HepG2 (cell line): ENCODE results near the gene SLC4A11. TPM values are rescaled to one million over a fixed set of nuclear protein-coding genes. Genes with fewer than 3 reads are reported as not detected.

Experiments
- AKAP8 ChIP-seq: sonication (generic); formaldehyde crosslinking; IDR thresholded peaks from 2 replicates; pipeline ENCODE4 v1.5.1; 2020; ENCODE audit warnings: mild to moderate bottlenecking, missing genetic modification reagents
- CHD2 ChIP-seq: IDR thresholded peaks from 2 replicates; pipeline ENCODE4 v1.6.1; 2011; ENCODE audit warnings: low read depth, low read length, improper control_type of control experiment
- DDIT3 ChIP-seq: sonication (generic); formaldehyde crosslinking; IDR thresholded peaks from 2 replicates; pipeline ENCODE4 v1.4.0; 2020; ENCODE audit warnings: mild to moderate bottlenecking, missing genetic modification reagents
- GZF1 ChIP-seq: sonication (generic); formaldehyde crosslinking; IDR thresholded peaks from 2 replicates; pipeline ENCODE4 v1.5.1; 2020; ENCODE audit warnings: mild to moderate bottlenecking, missing genetic modification reagents
- KDM3A ChIP-seq: IDR thresholded peaks from 2 replicates; pipeline ENCODE4 v1.6.1; 2018; ENCODE audit warnings: low read depth, missing compliant biosample characterization
- MEIS2 ChIP-seq: sonication (generic); formaldehyde crosslinking; IDR thresholded peaks from 2 replicates; pipeline ENCODE4 v1.9.0; 2021; ENCODE audit warnings: mild to moderate bottlenecking, missing genetic modification reagents
- MTF1 ChIP-seq: sonication (generic); formaldehyde crosslinking; IDR thresholded peaks from 2 replicates; pipeline ENCODE4 v1.5.0; 2020; ENCODE audit warnings: missing genetic modification reagents
- MYC ChIP-seq: sonication (generic); formaldehyde crosslinking; IDR thresholded peaks from 2 replicates; pipeline ENCODE4 v1.9.0; 2021; ENCODE audit warnings: missing genetic modification reagents, borderline replicate concordance
- PCBP1 ChIP-seq: fragments of 200-400 bp; formaldehyde crosslinking; IDR thresholded peaks from 2 replicates; pipeline ENCODE4 v1.6.1; 2017; ENCODE audit warnings: mild to moderate bottlenecking, low read depth, low read length, borderline replicate concordance
- PRPF4 ChIP-seq: fragments of 200-400 bp; formaldehyde crosslinking; IDR thresholded peaks from 2 replicates; pipeline ENCODE4 v1.6.1; 2016; ENCODE audit warnings: low read length, low read depth; ENCODE audit not compliant: poor library complexity, severe bottlenecking
- RAD51 ChIP-seq: fragments of 450-650 bp; IDR thresholded peaks from 2 replicates; pipeline ENCODE4 v1.6.1; 2016; ENCODE audit warnings: borderline replicate concordance
- SAP130 ChIP-seq: IDR thresholded peaks from 2 replicates; pipeline ENCODE4 v1.6.1; 2016; ENCODE audit warnings: low read depth
- SMAD1 ChIP-seq: sonication (generic); formaldehyde crosslinking; IDR thresholded peaks from 2 replicates; pipeline ENCODE4 v1.4.0; 2020; ENCODE audit warnings: missing genetic modification reagents, low read depth, mild to moderate bottlenecking, borderline replicate concordance
- TCF12 ChIP-seq, 2 experiments: fragments of 450-650 bp in 1 of 2; sonication (generic) in 1 of 2; formaldehyde crosslinking in 1 of 2; IDR thresholded peaks; 2 replicates each; pipeline versions ENCODE4 v1.6.1 to v1.8.0; 2017 to 2022; ENCODE audit warnings: antibody characterized with exemption in 1 of 2, mild to moderate bottlenecking in 1 of 2, missing genetic modification reagents in 1 of 2, moderate library complexity in 1 of 2
- TCF7 ChIP-seq: sonication (generic); IDR thresholded peaks from 2 replicates; pipeline ENCODE4 v1.6.1; 2016; ENCODE audit warnings: antibody characterized with exemption, low read depth
- THAP9 ChIP-seq: sonication (generic); formaldehyde crosslinking; IDR thresholded peaks from 2 replicates; pipeline ENCODE4; 2020; ENCODE audit warnings: missing genetic modification reagents, mild to moderate bottlenecking, borderline replicate concordance
- ZHX1 ChIP-seq: sonication (generic); formaldehyde crosslinking; IDR thresholded peaks from 2 replicates; pipeline ENCODE4 v1.8.1; 2022; ENCODE audit warnings: low read depth, mild to moderate bottlenecking, missing genetic modification reagents
- ZMYM2 ChIP-seq: sonication (generic); formaldehyde crosslinking; IDR thresholded peaks from 2 replicates; pipeline ENCODE4 v1.8.0; 2022; ENCODE audit warnings: mild to moderate bottlenecking, missing genetic modification reagents
- ZNF224 ChIP-seq: sonication (generic); formaldehyde crosslinking; IDR thresholded peaks from 2 replicates; pipeline ENCODE4 v1.5.0; 2020; ENCODE audit warnings: mild to moderate bottlenecking, missing genetic modification reagents
- ZNF30 ChIP-seq: sonication (generic); formaldehyde crosslinking; IDR thresholded peaks from 2 replicates; pipeline ENCODE4 v1.5.0; 2020; ENCODE audit warnings: mild to moderate bottlenecking, missing genetic modification reagents
- ZNF430 ChIP-seq: sonication (generic); formaldehyde crosslinking; IDR thresholded peaks from 2 replicates; pipeline ENCODE4 v1.9.0; 2021; ENCODE audit warnings: mild to moderate bottlenecking, missing genetic modification reagents
- ZNF784 ChIP-seq: sonication (generic); formaldehyde crosslinking; IDR thresholded peaks from 2 replicates; pipeline ENCODE4 v1.5.1; 2020; ENCODE audit warnings: missing genetic modification reagents, mild to moderate bottlenecking, borderline replicate concordance
- ZNF891 ChIP-seq: sonication (generic); formaldehyde crosslinking; IDR thresholded peaks from 2 replicates; pipeline ENCODE4 v1.5.0; 2020; ENCODE audit warnings: mild to moderate bottlenecking, missing genetic modification reagents
- ZSCAN22 ChIP-seq: sonication (generic); formaldehyde crosslinking; IDR thresholded peaks from 2 replicates; pipeline ENCODE4 v1.4.0; 2020; ENCODE audit warnings: mild to moderate bottlenecking, missing genetic modification reagents
- polyA plus RNA-seq, 8 experiments: library from polyadenylated mRNA; depleted of rRNA in 3 of 8; stranded (reverse) in 7 of 8; unstranded in 1 of 8; fragments of >200 nt; fragmentation: Illumina TruSeq in 4 of 8; extraction: Trizol in 4 of 8; gene quantifications; 2 replicates each; pipeline versions ENCODE4 v1.2.1 to v1.2.3, GENCODE V29; 2011 to 2016; ENCODE audit warnings: low read depth in 4 of 8, missing spikeins in 1 of 8, mixed read lengths in 1 of 8; ENCODE audit not compliant: insufficient read depth in 1 of 8
- total RNA-seq, 5 experiments: library from RNA; depleted of rRNA; stranded (reverse); fragments of >200 nt; fragmentation: Illumina TruSeq; extraction: Trizol; gene quantifications; 2 replicates each; pipeline ENCODE4 v1.2.3, GENCODE V29; 2016; ENCODE audit warnings: low read depth in 1 of 5

The SLC4A11 gene
- total and polyA plus RNA-seq, 2 of the 13 experiments (the other 11 are each of a cell fraction or from before 2014, with no cell fraction given) = 3.9 to 27.0 TPM

GRCh38 chr20:3237958-3238615 is 903 bp downstream of the SLC4A11 start (continued):
- TF ChIP-seq ZNF784 (CRISPR knock-in tag) = no peak
- 0 out of 2 replicates have a peak, but pooled peaks have one; percentile 54 for TF ChIP-seq ZHX1
- no peak for TF ChIP-seq ZNF30 (CRISPR knock-in tag)
- no peak for TF ChIP-seq PCBP1
- peak; percentile 6; the same call in 1 of the 2 replicates for TF ChIP-seq KDM3A (CRISPR knock-in tag)
- no peak for TF ChIP-seq DDIT3 (CRISPR knock-in tag)
- TF ChIP-seq ZMYM2 (CRISPR knock-in tag) = no peak
- no peak for TF ChIP-seq TCF7
- TF ChIP-seq ZNF430 (CRISPR knock-in tag) = peak; percentile 55; the same call in 1 of the 2 replicates
- TF ChIP-seq THAP9 = peak; percentile 43; the same call in 1 of the 2 replicates
- TF ChIP-seq SAP130 (CRISPR knock-in tag) = peak; percentile 3; the same call in 1 of the 2 replicates
- TF ChIP-seq TCF12 (IDR thresholded peaks at IDR 0.05) = no peak
- no peak for TF ChIP-seq TCF12 (CRISPR knock-in tag; IDR thresholded peaks at IDR 0.05)
- no peak for TF ChIP-seq RAD51
- no peak for TF ChIP-seq ZNF891 (CRISPR knock-in tag)
- no peak for TF ChIP-seq MEIS2 (CRISPR knock-in tag)
- TF ChIP-seq PRPF4 = no peak
- no peak for TF ChIP-seq CHD2
- TF ChIP-seq GZF1 (CRISPR knock-in tag) = 0 out of 2 replicates have a peak, but pooled peaks have one; percentile 12
- TF ChIP-seq ZSCAN22 = no peak
- no peak for TF ChIP-seq SMAD1 (CRISPR knock-in tag)
- 0 out of 2 replicates have a peak, but pooled peaks have one; percentile 55 for TF ChIP-seq MYC (CRISPR knock-in tag)
- no peak for TF ChIP-seq AKAP8
- no peak for TF ChIP-seq ZNF224 (CRISPR knock-in tag)
- no peak for TF ChIP-seq MTF1
